IMR-90 (cell line): Measurements from ENCODE around the gene LRRC37A3. TPM values are rescaled to one million over a fixed set of nuclear protein-coding genes. Genes with fewer than 3 reads are reported as not detected.
"Not testable (repeated sequence)": the region's sequence is repeated elsewhere in the genome, so short reads cannot be mapped to it uniquely, and the experiment has no call there.

Source experiments
- ATAC-seq: fragments of 200-7000 bp; cut with Tn5 transposase; 2 replicates; pipeline ENCODE4 v1.9.1; 2020; ENCODE audit warnings: low read depth, mild to moderate bottlenecking, moderate library complexity
- BruUV-seq: library from RNA; stranded (reverse); fragments of 400-500 nt; replicated peaks from 2 replicates; lab custom pipeline; 2021; lab: Mats Ljungman, UMichigan
- CTCF ChIA-PET: fragments of 300-600 bp; formaldehyde crosslinking; extraction: SDS; loops from one replicate; lab custom pipeline; 2021; ENCODE audit warnings: antibody characterized with exemption; lab: Yijun Ruan, JAX
- POLR2A ChIA-PET: fragments of 300-600 bp; sonication (Branson Sonifier 250); formaldehyde crosslinking; loops from one replicate; lab custom pipeline; 2022; ENCODE audit warnings: antibody characterized with exemption; ENCODE audit not compliant: unreplicated experiment; lab: Charles Lee
- DNase-seq: peaks from one replicate; pipeline ENCODE4 v3.0.0; 2013
- H2AFZ ChIP-seq: replicated peaks from 2 replicates; pipeline ENCODE3; 2013; ENCODE audit warnings: low read length, mild to moderate bottlenecking; ENCODE audit not compliant: poor library complexity
- H2AK5ac ChIP-seq: 2 replicates; pipeline ENCODE4 v1.6.1; 2013; ENCODE audit warnings: low read depth, low read length, inconsistent platforms
- H2AK9ac ChIP-seq: replicated peaks from 2 replicates; pipeline ENCODE3; 2013; ENCODE audit warnings: mild to moderate bottlenecking, low read depth, low read length, moderate library complexity; ENCODE audit not compliant: poor library complexity
- H2BK120ac ChIP-seq: 2 replicates; pipeline ENCODE4 v1.6.1; 2013; ENCODE audit warnings: low read depth, low read length, inconsistent platforms
- H2BK15ac ChIP-seq: 3 replicates; pipeline ENCODE4 v1.6.1; 2013; ENCODE audit warnings: low read depth, low read length, inconsistent platforms
- H2BK20ac ChIP-seq: 2 replicates; pipeline ENCODE4 v1.6.1; 2013; ENCODE audit warnings: low read depth, mild to moderate bottlenecking, inconsistent platforms, low read length, moderate library complexity
- H2BK5ac ChIP-seq: 2 replicates; pipeline ENCODE4 v1.6.1; 2013; ENCODE audit warnings: mild to moderate bottlenecking, low read depth, low read length, inconsistent platforms; ENCODE audit not compliant: poor library complexity, severe bottlenecking
- H3K14ac ChIP-seq: replicated peaks from 2 replicates; pipeline ENCODE4 v1.6.1; 2013; ENCODE audit warnings: low read depth, low read length, inconsistent platforms
- H3K18ac ChIP-seq: 2 replicates; pipeline ENCODE4 v1.6.1; 2013; ENCODE audit warnings: low read depth, low read length, control low read depth
- H3K23ac ChIP-seq: 2 replicates; pipeline ENCODE4 v1.6.1; 2013; ENCODE audit warnings: low read depth, low read length, inconsistent platforms
- H3K27ac ChIP-seq: 2 replicates; pipeline ENCODE4 v1.5.1; 2013; ENCODE audit warnings: mild to moderate bottlenecking, control low read depth, low read length; ENCODE audit not compliant: insufficient read depth
- H3K27me3 ChIP-seq: 2 replicates; pipeline ENCODE4 v1.6.1; 2013; ENCODE audit warnings: low read length; ENCODE audit not compliant: control insufficient read depth, insufficient read depth
- H3K36me3 ChIP-seq: 2 replicates; pipeline ENCODE4 v1.6.1; 2013; ENCODE audit warnings: low read length, mixed read lengths; ENCODE audit not compliant: control insufficient read depth, insufficient read depth
- H3K4ac ChIP-seq: 2 replicates; pipeline ENCODE4 v1.6.1; 2013; ENCODE audit warnings: low read depth, low read length, inconsistent platforms
- H3K4me1 ChIP-seq: 2 replicates; pipeline ENCODE4 v1.6.1; 2013; ENCODE audit warnings: low read length, mixed read lengths; ENCODE audit not compliant: control insufficient read depth, insufficient read depth
- H3K4me2 ChIP-seq: 2 replicates; pipeline ENCODE4 v1.6.1; 2013; ENCODE audit warnings: low read depth, mild to moderate bottlenecking, control low read depth, low read length, moderate library complexity
- H3K4me3 ChIP-seq: 2 replicates; pipeline ENCODE4 v1.5.1; 2013; ENCODE audit warnings: low read depth, mild to moderate bottlenecking, control low read depth, low read length, moderate library complexity; ENCODE audit not compliant: insufficient read depth
- H3K56ac ChIP-seq: 2 replicates; pipeline ENCODE4 v1.6.1; 2013; ENCODE audit warnings: low read length, inconsistent platforms; ENCODE audit not compliant: insufficient read depth; ENCODE audit errors: extremely low read depth
- H3K79me1 ChIP-seq, 2 experiments: 2 replicates each; pipeline ENCODE4 v1.6.1; 2013; ENCODE audit warnings: low read length in 2 of 2, inconsistent platforms in 1 of 2, low read depth in 1 of 2
- H3K9ac ChIP-seq: 2 replicates; pipeline ENCODE4 v1.6.1; 2013; ENCODE audit warnings: low read depth, low read length, control low read depth
- H3K9me1 ChIP-seq: 2 replicates; pipeline ENCODE4 v1.6.1; 2013; ENCODE audit warnings: low read length, inconsistent platforms; ENCODE audit not compliant: insufficient read depth
- H3K9me3 ChIP-seq: 2 replicates; pipeline ENCODE4 v1.6.1; 2013; ENCODE audit warnings: low read length; ENCODE audit not compliant: control insufficient read depth, insufficient read depth
- H4K20me1 ChIP-seq: 2 replicates; pipeline ENCODE4 v1.6.1; 2013; ENCODE audit warnings: low read length, inconsistent platforms; ENCODE audit not compliant: insufficient read depth
- H4K5ac ChIP-seq: 2 replicates; pipeline ENCODE4 v1.6.1; 2013; ENCODE audit warnings: mild to moderate bottlenecking, low read depth, low read length, control low read depth
- H4K8ac ChIP-seq, 2 experiments: 2 replicates each; pipeline ENCODE4 v1.6.1; 2013; ENCODE audit warnings: low read depth in 2 of 2, low read length in 2 of 2, control low read depth in 1 of 2, inconsistent platforms in 1 of 2
- H4K91ac ChIP-seq: 2 replicates; pipeline ENCODE4 v1.6.1; 2013; ENCODE audit warnings: low read depth, low read length, inconsistent platforms; ENCODE audit not compliant: insufficient read depth
- WGBS, 2 experiments: methylation state at CpG; one replicate each; pipeline versions ENCODE4 v1.1.5 to v1.1.7; 2013; ENCODE audit warnings: missing lambda C conversion rate in 2 of 2; ENCODE audit not compliant: insufficient read length in 1 of 2; ENCODE audit errors: extremely low coverage in 2 of 2; 5-methylcytosine and 5-hydroxymethylcytosine counted together
- dilution Hi-C: fragments of 300-500 bp; cut with HindIII; formaldehyde crosslinking; loops from one replicate; pipeline ENCODE4 v1.14.3; 2018; ENCODE audit warnings: low sequenced_read_pairs; ENCODE audit not compliant: unreplicated experiment
- in situ Hi-C: fragments of 300-500 bp; cut with MboI; formaldehyde crosslinking; loops from 3 replicates; pipeline ENCODE4 v1.14.3; 2019; ENCODE audit warnings: low sequenced_read_pairs, inconsistent platforms, mixed read lengths
- intact Hi-C: fragments of 100-400 bp; cut with micrococcal nuclease; formaldehyde crosslinking; loops from 2 replicates; pipeline ENCODE4 v1.10.0; 2022
- polyA plus RNA-seq, 3 experiments: library from polyadenylated mRNA; depleted of rRNA; stranded (reverse); fragments of >200 nt; gene quantifications; 2 replicates each; pipeline ENCODE4 v1.2.3, GENCODE V29; 2012; ENCODE audit warnings: low replicate concordance in 1 of 3
- total RNA-seq: library from RNA; depleted of rRNA; stranded (reverse); fragments of >200 nt; gene quantifications from 2 replicates; pipeline ENCODE4 v1.2.3, GENCODE V29; 2012

Gene LRRC37A3
- total and polyA plus RNA-seq, 2 of the 4 experiments (the other 2 are of a cell fraction): 3.1 to 4.5 TPM

DNA sequence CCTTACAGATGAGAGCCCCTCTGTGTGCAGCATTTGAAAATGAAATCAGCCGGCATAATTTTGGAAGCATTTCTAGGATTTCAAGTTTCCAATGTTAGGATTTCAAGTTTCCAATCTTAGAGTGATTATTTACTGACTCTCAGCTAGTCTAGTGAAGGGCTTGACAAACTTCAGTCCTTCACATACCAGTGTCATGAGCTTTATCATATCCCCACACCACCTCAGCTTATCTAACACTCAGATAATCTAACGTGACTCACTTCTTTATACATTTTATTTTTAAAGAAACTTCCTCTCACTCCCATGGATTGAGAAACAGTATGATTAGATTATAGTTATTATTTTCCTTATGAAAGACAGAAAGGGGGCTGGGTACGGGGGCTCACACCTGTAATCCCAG, 9.4 kb upstream of the LRRC37A3 start:
- H2BK15ac ChIP-seq, H4K91ac ChIP-seq, H4K5ac ChIP-seq, H3K56ac ChIP-seq, DNase-seq, H2AK9ac ChIP-seq, H2AFZ ChIP-seq, H3K4me3 ChIP-seq, H3K23ac ChIP-seq, intact Hi-C loops, H3K9me1 ChIP-seq, H3K9ac ChIP-seq, H4K8ac ChIP-seq, POLR2A ChIA-PET, H4K20me1 ChIP-seq, H3K4ac ChIP-seq, H2BK20ac ChIP-seq, H2BK5ac ChIP-seq, H3K27me3 ChIP-seq, H3K18ac ChIP-seq, H3K27ac ChIP-seq, H3K14ac ChIP-seq, H3K9me3 ChIP-seq, H3K4me1 ChIP-seq, CTCF ChIA-PET, BruUV-seq, in situ Hi-C loops, H2BK120ac ChIP-seq, H3K4me2 ChIP-seq, dilution Hi-C loops, H3K79me1 ChIP-seq, H3K36me3 ChIP-seq: not testable (repeated sequence)
- H2AK5ac ChIP-seq: 0 out of 2 replicates have a peak overlapping the region, but pooled peaks have one; percentile 85
- peak; percentile 31; the same call in 1 of the 2 replicates for ATAC-seq
- WGBS, 2 experiments: no CpG with 5 or more reads among the region's 3 CpGs
